ENCODE measurements around the gene NPFF. TPM values are rescaled to one million over a fixed set of nuclear protein-coding genes. Genes with fewer than 3 reads are reported as not detected.
A peak's percentile ranks its signal among the peaks of the same experiment; 100 is the strongest.

Gene NPFF
- total RNA-seq, 1 experiment from 2014 or later = 0.59 TPM

- peak; percentile 65; the same call in 1 of the 2 replicates for TF ChIP-seq ARID4B (CRISPR knock-in tag; IDR thresholded peaks at IDR 0.05; ENCODE audit: borderline replicate concordance)
- TF ChIP-seq ZNF138 (CRISPR knock-in tag; conservative IDR thresholded peaks at IDR 0.05) = no peak
- TF ChIP-seq EMX1 (CRISPR knock-in tag; IDR thresholded peaks at IDR 0.05) = no peak
- TF ChIP-seq, protein P1, sequence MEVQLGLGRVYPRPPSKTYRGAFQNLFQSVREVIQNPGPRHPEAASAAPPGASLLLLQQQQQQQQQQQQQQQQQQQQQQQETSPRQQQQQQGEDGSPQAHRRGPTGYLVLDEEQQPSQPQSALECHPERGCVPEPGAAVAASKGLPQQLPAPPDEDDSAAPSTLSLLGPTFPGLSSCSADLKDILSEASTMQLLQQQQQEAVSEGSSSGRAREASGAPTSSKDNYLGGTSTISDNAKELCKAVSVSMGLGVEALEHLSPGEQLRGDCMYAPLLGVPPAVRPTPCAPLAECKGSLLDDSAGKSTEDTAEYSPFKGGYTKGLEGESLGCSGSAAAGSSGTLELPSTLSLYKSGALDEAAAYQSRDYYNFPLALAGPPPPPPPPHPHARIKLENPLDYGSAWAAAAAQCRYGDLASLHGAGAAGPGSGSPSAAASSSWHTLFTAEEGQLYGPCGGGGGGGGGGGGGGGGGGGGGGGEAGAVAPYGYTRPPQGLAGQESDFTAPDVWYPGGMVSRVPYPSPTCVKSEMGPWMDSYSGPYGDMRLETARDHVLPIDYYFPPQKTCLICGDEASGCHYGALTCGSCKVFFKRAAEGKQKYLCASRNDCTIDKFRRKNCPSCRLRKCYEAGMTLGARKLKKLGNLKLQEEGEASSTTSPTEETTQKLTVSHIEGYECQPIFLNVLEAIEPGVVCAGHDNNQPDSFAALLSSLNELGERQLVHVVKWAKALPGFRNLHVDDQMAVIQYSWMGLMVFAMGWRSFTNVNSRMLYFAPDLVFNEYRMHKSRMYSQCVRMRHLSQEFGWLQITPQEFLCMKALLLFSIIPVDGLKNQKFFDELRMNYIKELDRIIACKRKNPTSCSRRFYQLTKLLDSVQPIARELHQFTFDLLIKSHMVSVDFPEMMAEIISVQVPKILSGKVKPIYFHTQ (CRISPR knock-in tag; IDR thresholded peaks at IDR 0.05) = peak; percentile 61; the same call in 1 of the 2 replicates
- TF ChIP-seq, protein P2, sequence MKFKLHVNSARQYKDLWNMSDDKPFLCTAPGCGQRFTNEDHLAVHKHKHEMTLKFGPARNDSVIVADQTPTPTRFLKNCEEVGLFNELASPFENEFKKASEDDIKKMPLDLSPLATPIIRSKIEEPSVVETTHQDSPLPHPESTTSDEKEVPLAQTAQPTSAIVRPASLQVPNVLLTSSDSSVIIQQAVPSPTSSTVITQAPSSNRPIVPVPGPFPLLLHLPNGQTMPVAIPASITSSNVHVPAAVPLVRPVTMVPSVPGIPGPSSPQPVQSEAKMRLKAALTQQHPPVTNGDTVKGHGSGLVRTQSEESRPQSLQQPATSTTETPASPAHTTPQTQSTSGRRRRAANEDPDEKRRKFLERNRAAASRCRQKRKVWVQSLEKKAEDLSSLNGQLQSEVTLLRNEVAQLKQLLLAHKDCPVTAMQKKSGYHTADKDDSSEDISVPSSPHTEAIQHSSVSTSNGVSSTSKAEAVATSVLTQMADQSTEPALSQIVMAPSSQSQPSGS (CRISPR knock-in tag; IDR thresholded peaks at IDR 0.05; ENCODE audit: borderline replicate concordance, low read depth) = no peak
- TF ChIP-seq SOX15 (CRISPR knock-in tag; IDR thresholded peaks at IDR 0.05) = no peak
- no peak for TF ChIP-seq CREB1 (CRISPR knock-in tag; IDR thresholded peaks at IDR 0.05)
- no peak for TF ChIP-seq TEAD1 (CRISPR knock-in tag; IDR thresholded peaks at IDR 0.05)
- TF ChIP-seq, protein P3, sequence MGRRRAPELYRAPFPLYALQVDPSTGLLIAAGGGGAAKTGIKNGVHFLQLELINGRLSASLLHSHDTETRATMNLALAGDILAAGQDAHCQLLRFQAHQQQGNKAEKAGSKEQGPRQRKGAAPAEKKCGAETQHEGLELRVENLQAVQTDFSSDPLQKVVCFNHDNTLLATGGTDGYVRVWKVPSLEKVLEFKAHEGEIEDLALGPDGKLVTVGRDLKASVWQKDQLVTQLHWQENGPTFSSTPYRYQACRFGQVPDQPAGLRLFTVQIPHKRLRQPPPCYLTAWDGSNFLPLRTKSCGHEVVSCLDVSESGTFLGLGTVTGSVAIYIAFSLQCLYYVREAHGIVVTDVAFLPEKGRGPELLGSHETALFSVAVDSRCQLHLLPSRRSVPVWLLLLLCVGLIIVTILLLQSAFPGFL (CRISPR knock-in tag; IDR thresholded peaks at IDR 0.05; ENCODE audit: borderline replicate concordance) = 0 out of 2 replicates have a peak, but pooled peaks have one; percentile 48
- peak; percentile 34; the same call in 1 of the 2 replicates for TF ChIP-seq SMAD3 (CRISPR knock-in tag; IDR thresholded peaks at IDR 0.05; ENCODE audit: borderline replicate concordance)
- TF ChIP-seq, protein P4, sequence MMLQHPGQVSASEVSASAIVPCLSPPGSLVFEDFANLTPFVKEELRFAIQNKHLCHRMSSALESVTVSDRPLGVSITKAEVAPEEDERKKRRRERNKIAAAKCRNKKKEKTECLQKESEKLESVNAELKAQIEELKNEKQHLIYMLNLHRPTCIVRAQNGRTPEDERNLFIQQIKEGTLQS (CRISPR knock-in tag; conservative IDR thresholded peaks at IDR 0.05) = no peak
- no peak for TF ChIP-seq ZNF425 (CRISPR knock-in tag; conservative IDR thresholded peaks at IDR 0.05)
- no peak for TF ChIP-seq JUN (CRISPR knock-in tag; IDR thresholded peaks at IDR 0.05)
- 0 out of 2 replicates have a peak, but pooled peaks have one; percentile 65 for TF ChIP-seq FOXP1 (CRISPR knock-in tag; IDR thresholded peaks at IDR 0.05; ENCODE audit: borderline replicate concordance)
- no peak for TF ChIP-seq FOXJ3 (CRISPR knock-in tag; IDR thresholded peaks at IDR 0.05; ENCODE audit: borderline replicate concordance)
- 0 out of 2 replicates have a peak, but pooled peaks have one; percentile 27 for TF ChIP-seq GABPB1 (CRISPR knock-in tag; IDR thresholded peaks at IDR 0.05)
- TF ChIP-seq ERG (CRISPR knock-in tag; IDR thresholded peaks at IDR 0.05) = no peak
- TF ChIP-seq ZNF396 (CRISPR knock-in tag; IDR thresholded peaks at IDR 0.05; ENCODE audit: borderline replicate concordance) = no peak
- TF ChIP-seq, protein P5, sequence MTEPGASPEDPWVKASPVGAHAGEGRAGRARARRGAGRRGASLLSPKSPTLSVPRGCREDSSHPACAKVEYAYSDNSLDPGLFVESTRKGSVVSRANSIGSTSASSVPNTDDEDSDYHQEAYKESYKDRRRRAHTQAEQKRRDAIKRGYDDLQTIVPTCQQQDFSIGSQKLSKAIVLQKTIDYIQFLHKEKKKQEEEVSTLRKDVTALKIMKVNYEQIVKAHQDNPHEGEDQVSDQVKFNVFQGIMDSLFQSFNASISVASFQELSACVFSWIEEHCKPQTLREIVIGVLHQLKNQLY (CRISPR knock-in tag; IDR thresholded peaks at IDR 0.05) = no peak
- TF ChIP-seq SMAD4 (CRISPR knock-in tag; IDR thresholded peaks at IDR 0.05) = peak; percentile 53; the same call in 1 of the 2 replicates
Observed at GRCh38 chr12:53500776-53501614, 6.3 kb downstream of the NPFF start, which contains the start of gene TARBP2 (continued).
